Body of pancreas (tissue), 4 donors: Measurements from ENCODE around the gene ZNF500.

Experiments
- CTCF ChIP-seq, 7 experiments: fragments of 450-650 bp in 4 of 7; fragments of 200-600 bp in 3 of 7; sonication (generic) in 3 of 7; IDR thresholded peaks; one replicate each; pipeline ENCODE4 v1.5.1; 2016 to 2019; ENCODE audit warnings: antibody characterized with exemption in 7 of 7
- POLR2A ChIP-seq, 3 donors: fragments of 450-650 bp; IDR thresholded peaks; one replicate each; pipeline ENCODE4 v1.6.1; 2016; ENCODE audit warnings: antibody characterized with exemption in 3 of 3, mild to moderate bottlenecking in 2 of 3

GRCh38 chr16:4787068-4787467 is 20.1 kb upstream of the ZNF500 start:
- TF ChIP-seq CTCF (IDR thresholded peaks at IDR 0.05) (no peak), POLR2A (IDR thresholded peaks at IDR 0.05) (no peak)
